Right lung (tissue), 5 donors: Measurements from ENCODE around the gene LRFN2. TPM values are rescaled to one million over a fixed set of nuclear protein-coding genes. Genes with fewer than 3 reads are reported as not detected.

Experiments
- DNase-seq, 2 donors: peaks; one replicate each; pipeline ENCODE4 v3.0.0-alpha.2; 2013
- polyA plus RNA-seq, 5 donors: library from polyadenylated mRNA; unstranded; fragments of 120-200 nt; gene quantifications; one replicate each; pipeline versions ENCODE4 v1.2.1 to v1.2.3, GENCODE V29; 2013; ENCODE audit warnings: inconsistent platforms in 1 of 5, low replicate concordance in 1 of 5; ENCODE audit not compliant: insufficient read length in 5 of 5, insufficient read depth in 1 of 5

Gene LRFN2
- polyA plus RNA-seq, 5 donors, result 0.06 to 0.14 (median 0.10) TPM

DNA sequence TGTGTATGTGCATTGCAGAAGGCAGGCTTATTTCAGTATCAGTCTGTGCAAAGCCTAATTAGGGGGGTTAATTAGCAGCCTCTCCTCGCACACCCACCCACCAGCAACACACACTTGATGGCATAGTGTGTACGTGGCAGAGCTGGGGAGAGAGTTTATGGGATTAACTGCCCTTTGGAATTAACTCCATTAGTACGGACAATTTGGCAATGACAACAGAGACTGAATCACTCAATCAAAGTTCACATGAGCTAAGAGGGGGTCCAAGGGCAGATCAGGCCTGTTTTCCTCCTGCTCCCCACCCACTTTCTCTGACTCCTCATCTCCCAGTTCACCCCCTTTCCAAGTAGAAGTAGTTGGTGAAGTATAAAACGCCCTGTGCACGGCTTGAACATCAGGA, 69.5 kb downstream of the LRFN2 start:
- no peak for DNase-seq

DNA sequence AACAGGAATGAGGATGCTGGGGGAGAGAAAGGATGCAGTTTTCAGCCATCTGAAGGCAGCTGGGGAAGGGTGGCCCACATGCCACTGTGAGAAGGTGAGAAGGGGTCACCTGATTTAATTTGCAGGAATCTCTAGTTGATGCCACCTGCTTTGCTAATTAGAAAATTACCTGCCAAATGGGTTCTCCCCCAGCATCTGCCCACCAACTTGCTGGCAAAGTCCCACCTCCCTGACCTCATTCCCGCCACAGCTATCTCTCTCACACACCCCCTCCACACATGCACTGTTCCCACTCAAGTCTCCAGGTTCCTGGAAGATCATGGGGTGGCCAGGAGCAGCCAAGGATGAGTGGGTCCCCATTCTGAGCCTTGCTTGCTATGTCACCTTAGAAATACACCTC, 70.7 kb downstream of the LRFN2 start:
- no peak for DNase-seq

GRCh38 chr6:40512340-40512739, 74.8 kb downstream of the LRFN2 start:
- no peak for DNase-seq

DNA sequence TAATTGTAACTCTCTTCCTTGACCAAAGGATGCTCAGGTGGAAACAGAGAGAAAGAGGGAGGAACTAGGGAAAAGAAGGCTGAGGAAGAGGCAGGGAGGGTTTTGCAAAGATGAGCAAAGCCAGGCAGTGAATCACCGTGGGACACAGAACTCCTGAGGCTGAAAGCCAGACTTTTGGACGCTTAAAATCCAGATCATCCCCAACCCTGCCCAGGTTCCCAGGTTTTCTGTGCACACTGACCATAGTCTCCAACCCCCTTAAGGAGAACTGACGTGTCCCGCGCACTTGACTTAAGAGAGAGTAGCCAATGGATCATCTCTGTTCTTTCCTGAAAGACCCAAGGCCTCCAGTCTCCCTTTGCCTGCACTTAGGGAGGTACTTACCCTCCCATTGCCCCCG, 75.3 kb downstream of the LRFN2 start:
- DNase-seq, result no peak

- DNase-seq, result no peak
Measured at GRCh38 chr6:40510442-40510841, 76.7 kb downstream of the LRFN2 start.

- DNase-seq, result no peak
Measured at GRCh38 chr6:40509716-40510260, 77.4 kb downstream of the LRFN2 start.

DNA sequence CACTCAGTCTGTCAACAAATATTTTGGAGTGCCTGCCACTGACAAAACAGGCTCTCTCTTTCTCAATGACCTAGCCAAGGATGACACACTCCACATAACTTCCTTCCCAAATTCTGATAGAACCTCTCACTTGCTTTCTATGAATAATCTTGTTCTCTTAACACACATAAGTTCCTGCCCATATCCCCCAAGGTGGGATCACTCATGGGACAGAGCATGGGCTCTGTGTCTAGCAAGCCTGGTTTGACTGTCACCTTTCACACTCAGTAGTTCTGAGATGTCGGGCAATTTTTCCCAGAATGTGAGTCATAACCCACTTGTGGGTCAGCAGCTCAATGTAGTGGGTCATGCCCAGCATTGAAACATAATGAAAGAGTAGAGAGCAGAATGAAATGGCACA, 78.1 kb downstream of the LRFN2 start:
- no peak for DNase-seq

DNA sequence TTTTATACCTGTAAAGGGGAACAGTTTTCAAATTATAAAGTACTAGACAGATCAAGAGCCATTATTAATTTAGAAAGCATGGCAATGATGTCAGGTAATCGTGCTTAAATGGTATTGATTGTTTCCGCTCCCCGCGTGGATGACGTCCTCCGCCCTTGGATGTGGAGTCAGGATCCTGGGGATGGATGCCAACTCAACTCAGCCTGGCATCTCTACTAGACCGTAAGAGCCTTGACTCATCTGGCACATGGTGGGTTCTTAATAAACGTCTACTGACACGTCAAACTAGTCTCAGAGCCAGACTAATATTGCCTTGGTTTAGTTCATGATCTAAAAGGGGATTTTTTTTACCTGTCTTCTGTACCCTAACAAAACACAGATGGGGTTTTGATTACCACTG, 80.2 kb downstream of the LRFN2 start:
- DNase-seq, result no peak

GRCh38 chr6:40505191-40505810, 81.9 kb downstream of the LRFN2 start:
- no peak for DNase-seq

GRCh38 chr6:40504274-40504673, 82.9 kb downstream of the LRFN2 start:
- DNase-seq, result no peak

DNA sequence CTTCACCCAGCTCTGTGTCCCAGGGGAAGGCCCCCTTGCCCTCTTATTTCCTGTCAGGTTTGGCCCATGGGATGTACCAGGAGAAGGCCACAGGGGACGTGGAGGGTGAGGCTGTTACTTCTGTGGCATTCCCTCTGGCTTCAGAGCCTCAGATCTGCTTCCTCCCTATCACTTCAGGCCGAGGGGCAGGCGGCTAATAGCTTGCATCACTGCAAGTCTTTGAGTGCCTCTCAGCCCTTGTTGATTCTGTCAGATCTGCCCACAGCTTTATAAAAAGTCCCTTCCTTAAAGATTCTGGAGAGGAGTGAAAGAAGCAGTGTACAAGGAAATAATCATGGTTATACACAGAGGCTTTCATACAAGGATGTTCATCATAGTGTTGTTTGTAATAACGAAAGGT, 86.9 kb downstream of the LRFN2 start:
- no peak for DNase-seq

DNA sequence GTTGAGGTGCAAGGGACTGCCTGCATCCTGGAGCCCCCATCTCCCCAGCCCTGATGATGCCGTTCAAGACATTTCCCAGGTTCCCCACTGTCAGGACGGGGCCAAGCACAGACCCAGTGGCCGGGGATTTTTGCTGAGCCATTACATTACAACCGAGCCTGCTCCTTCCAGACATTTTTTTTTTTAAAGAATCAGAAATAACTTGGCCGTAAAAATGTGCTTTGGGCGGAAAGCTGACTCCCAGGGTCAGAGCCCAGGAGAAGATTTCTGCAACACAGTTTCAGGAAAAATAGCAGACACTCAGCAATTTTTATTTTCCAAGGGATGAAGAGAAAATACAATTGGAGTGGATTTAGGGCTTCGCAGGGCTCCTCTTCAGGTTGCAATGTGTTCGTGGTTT, 87.9 kb downstream of the LRFN2 start:
- peak; percentile 32 to 33 for DNase-seq

DNA sequence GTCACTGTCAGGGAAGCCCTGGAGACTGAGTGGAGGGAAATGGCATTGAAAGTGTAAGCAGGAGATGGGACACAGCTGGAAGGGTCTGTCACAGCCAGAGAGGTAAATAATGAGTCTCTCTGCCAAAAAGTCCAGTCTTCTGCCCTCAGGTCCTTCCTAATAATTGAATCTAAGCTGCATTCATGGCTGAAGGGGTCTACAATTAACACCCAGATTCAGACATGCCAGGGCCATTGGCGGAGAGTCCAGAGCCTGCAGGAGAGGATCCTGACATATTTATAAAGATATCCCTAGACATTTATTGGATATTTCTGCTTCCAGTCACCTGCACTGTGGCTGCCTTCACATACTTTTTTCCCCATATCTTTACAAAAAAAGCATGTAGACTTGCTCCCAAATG, 89.0 kb downstream of the LRFN2 start:
- DNase-seq, result no peak

- DNase-seq, result no peak
Measured at GRCh38 chr6:40492187-40492586, 95.0 kb downstream of the LRFN2 start.

DNA sequence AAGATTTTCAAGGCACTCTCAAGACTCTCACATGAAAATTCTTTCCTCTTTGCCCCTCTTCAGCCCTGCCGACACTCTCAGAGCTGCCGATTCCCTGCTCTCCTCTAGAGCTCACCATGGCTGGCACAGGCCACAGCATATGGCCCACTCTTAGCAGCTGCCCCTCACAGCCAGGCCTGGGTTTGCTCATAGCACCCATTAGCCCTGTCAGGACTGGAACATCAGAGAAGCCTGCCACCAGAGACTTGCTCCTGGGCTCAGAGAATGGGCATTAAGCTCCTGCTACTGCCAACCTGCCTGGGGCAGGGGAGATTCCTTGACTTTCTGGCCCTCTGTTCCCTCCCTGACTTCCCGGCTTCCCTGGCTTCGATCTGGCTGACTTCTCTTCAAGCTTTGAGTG, 96.7 kb downstream of the LRFN2 start:
- DNase-seq, result no peak

- DNase-seq, result no peak
Measured at GRCh38 chr6:40489798-40490197, 97.4 kb downstream of the LRFN2 start.

GRCh38 chr6:40486576-40486975, 100.6 kb downstream of the LRFN2 start:
- no peak for DNase-seq

DNA sequence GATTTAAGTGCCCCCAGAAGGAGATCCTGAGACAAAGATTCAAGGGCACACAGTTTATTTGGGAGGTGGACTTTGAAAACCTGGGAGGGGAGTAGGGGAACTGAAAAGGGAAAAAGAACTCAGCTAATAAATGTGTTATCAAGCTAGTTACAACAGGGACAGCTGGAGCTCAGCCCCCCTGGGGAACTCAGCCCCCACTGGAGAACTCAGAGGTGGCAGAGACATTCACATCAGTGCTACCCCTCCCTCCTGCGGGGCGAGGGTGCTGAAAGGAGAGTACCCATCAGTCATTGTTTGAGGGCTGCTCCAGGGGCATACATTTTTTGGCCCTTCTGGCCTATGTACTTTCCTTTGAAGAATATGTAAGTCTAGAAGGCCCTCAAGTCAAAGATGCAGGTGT, 101.4 kb downstream of the LRFN2 start:
- DNase-seq, result no peak

- no peak for DNase-seq
Measured at GRCh38 chr6:40485300-40485699, 101.9 kb downstream of the LRFN2 start.

DNA sequence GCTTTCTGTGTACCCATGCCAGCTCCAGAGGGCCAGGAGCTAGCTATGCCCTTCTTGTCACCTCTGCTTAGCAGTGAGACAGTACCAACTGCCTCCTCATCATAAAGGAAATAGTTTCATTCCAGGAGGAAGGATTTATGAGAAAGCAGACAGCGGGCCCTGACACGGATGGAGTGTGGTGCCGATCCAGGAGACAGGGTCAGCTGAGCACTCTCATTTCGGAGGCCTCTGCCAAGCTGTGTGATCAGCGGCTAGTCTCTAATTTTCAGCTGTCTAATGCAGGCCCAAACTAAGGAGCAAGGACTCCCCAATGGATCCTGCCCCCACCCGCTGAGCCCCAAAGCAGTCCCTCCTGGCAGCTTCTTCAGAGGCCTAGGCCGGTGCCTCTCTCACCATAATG, 103.1 kb downstream of the LRFN2 start:
- DNase-seq, result no peak

DNA sequence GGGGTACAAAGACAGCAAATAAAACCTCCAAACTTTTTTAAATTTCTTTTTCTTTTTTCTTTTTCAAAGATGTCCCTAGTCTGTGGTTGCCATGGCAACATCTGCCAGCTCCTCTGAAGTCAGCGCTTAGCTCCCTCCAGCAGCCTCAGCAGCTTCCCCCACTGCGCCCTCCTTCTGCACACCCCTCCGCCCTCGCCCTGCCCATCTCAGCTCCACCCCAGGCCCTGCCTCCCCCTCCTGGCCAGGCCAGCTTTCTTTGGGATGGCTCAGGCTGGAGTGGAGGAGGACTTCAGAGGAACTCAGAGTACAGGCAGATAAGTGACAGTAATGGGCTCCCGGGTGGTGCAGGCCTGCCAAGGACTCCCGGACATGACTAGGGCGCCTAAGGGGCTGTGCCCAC, 104.6 kb downstream of the LRFN2 start:
- no peak for DNase-seq

DNA sequence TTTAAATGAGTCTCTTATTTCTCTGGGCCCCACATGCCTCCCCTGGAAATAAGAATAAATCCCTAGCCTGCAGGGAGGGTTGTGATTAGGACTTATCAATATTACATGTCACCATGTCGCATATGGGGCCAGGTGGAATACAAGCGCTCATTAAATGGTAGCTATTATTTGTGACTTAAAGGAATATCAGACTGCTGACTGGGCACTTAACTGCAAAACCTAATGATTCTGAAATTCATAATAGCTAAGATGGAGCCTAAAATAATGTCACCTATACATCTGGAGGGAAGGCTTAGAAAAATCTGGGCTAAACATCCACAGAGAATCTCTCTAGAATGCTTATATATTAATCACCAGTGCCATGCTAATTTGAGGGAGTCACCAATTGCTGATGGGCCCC, 106.5 kb downstream of the LRFN2 start:
- DNase-seq, result no peak

- DNase-seq, result no peak
Measured at GRCh38 chr6:40479706-40480105, 107.5 kb downstream of the LRFN2 start.
